Large intestine (tissue), 3 donors: ENCODE data around the gene FABP2. TPM values are rescaled to one million over a fixed set of nuclear protein-coding genes. Genes with fewer than 3 reads are reported as not detected.
"Not testable (repeated sequence)": the region's sequence is repeated elsewhere in the genome, so short reads cannot be mapped to it uniquely, and the experiment has no call there.

Source experiments
- DNase-seq, 2 donors: peaks; one replicate each; pipeline versions ENCODE4 v3.0.0 to v3.0.0-alpha.2; 2013
- H3K27ac ChIP-seq: one replicate; pipeline ENCODE4 v1.5.1; 2013; ENCODE audit warnings: low read length
- H3K27me3 ChIP-seq: 2 replicates; pipeline ENCODE4 v1.6.1; 2013; ENCODE audit warnings: low read length; ENCODE audit not compliant: control insufficient read depth, insufficient read depth
- H3K36me3 ChIP-seq: 2 replicates; pipeline ENCODE4 v1.6.1; 2013; ENCODE audit warnings: low read length; ENCODE audit not compliant: control insufficient read depth, insufficient read depth
- H3K4me1 ChIP-seq: one replicate; pipeline ENCODE4 v1.6.1; 2013; ENCODE audit warnings: low read length; ENCODE audit not compliant: control insufficient read depth, insufficient read depth
- H3K4me3 ChIP-seq: one replicate; pipeline ENCODE4 v1.5.1; 2013; ENCODE audit warnings: low read length
- H3K9me3 ChIP-seq: one replicate; pipeline ENCODE4 v1.6.1; 2013; ENCODE audit warnings: mild to moderate bottlenecking, low read depth, low read length, moderate library complexity; ENCODE audit not compliant: control insufficient read depth
- WGBS: methylation state at CpG from one replicate; pipeline ENCODE4 v1.1.5; 2013; ENCODE audit warnings: low lambda C conversion rate; ENCODE audit not compliant: insufficient coverage; 5-methylcytosine and 5-hydroxymethylcytosine counted together
- polyA plus RNA-seq: library from polyadenylated mRNA; unstranded; fragments of 120-200 nt; gene quantifications from one replicate; pipeline ENCODE4 v1.2.1, GENCODE V29; 2013

FABP2 gene
- polyA plus RNA-seq, 1 donor: 146 TPM

- no peaks in the 10 kb centered on the region for H3K27me3 ChIP-seq
- 80% methylated on average over 1 of the region's 1 CpG for WGBS
- no peaks in the 10 kb centered on the region for H3K9me3 ChIP-seq
- H3K4me1 ChIP-seq: peaks cover 3% of the 10 kb centered on the region
- no peak for DNase-seq
- H3K4me3 ChIP-seq: peak overlapping the region; percentile 84
- peak overlapping the region; percentile 99 for H3K27ac ChIP-seq
- peaks cover 24% of the 10 kb centered on the region for H3K36me3 ChIP-seq
Observed at GRCh38 chr4:119297795-119298194, 24.1 kb downstream of the FABP2 start.

- peaks cover 29% of the 10 kb centered on the region for H3K36me3 ChIP-seq
- H3K4me3 ChIP-seq: no peak overlapping the region
- H3K4me1 ChIP-seq: peaks cover 2% of the 10 kb centered on the region
- H3K9me3 ChIP-seq: no peaks in the 10 kb centered on the region
- DNase-seq: no peak
- no peaks in the 10 kb centered on the region for H3K27me3 ChIP-seq
- H3K27ac ChIP-seq: no peak overlapping the region
- no CpG with 5 or more reads among the region's 2 CpGs for WGBS
Observed at GRCh38 chr4:119296356-119296755, 25.6 kb downstream of the FABP2 start.

GRCh38 chr4:119290598-119290997, 31.3 kb downstream of the FABP2 start:
- Histone ChIP-seq H3K4me3 (no peak overlapping the region), H3K36me3 (peaks cover 8% of the 10 kb centered on the region), H3K27me3 (no peaks in the 10 kb centered on the region), H3K4me1 (no peaks in the 10 kb centered on the region), H3K9me3 (no peaks in the 10 kb centered on the region), H3K27ac (no peak overlapping the region)
- peak in 1 of 2 donors; percentile 51 for DNase-seq
- 0% methylated on average over 1 of the region's 1 CpG for WGBS

- H3K27ac ChIP-seq: no peak overlapping the region
- no peak overlapping the region for H3K4me3 ChIP-seq
- peaks cover 8% of the 10 kb centered on the region for H3K36me3 ChIP-seq
- no peaks in the 10 kb centered on the region for H3K4me1 ChIP-seq
- 100% methylated on average over 2 of the region's 5 CpGs for WGBS
- H3K27me3 ChIP-seq: no peaks in the 10 kb centered on the region
- H3K9me3 ChIP-seq: no peaks in the 10 kb centered on the region
- no peak for DNase-seq
Observed at GRCh38 chr4:119289313-119289712, 32.6 kb downstream of the FABP2 start.

GRCh38 chr4:119286377-119287002, 35.4 kb downstream of the FABP2 start:
- H3K9me3 ChIP-seq: no peaks in the 10 kb centered on the region
- H3K27me3 ChIP-seq: no peaks in the 10 kb centered on the region
- no peak overlapping the region for H3K4me3 ChIP-seq
- no peaks in the 10 kb centered on the region for H3K4me1 ChIP-seq
- no peaks in the 10 kb centered on the region for H3K36me3 ChIP-seq
- no peak overlapping the region for H3K27ac ChIP-seq
- WGBS: 67% methylated on average over 1 of the region's 3 CpGs
- DNase-seq: peak in 1 of 2 donors; percentile 32

GRCh38 chr4:119284876-119285780, 36.8 kb downstream of the FABP2 start:
- peak overlapping the region; percentile 9 for H3K4me3 ChIP-seq
- no peaks in the 10 kb centered on the region for H3K27me3 ChIP-seq
- peak in 1 of 2 donors; percentile 46 for DNase-seq
- H3K27ac ChIP-seq: peak overlapping the region; percentile 30
- no peaks in the 10 kb centered on the region for H3K4me1 ChIP-seq
- 33% methylated on average over 3 of the region's 4 CpGs for WGBS
- H3K36me3 ChIP-seq: no peaks in the 10 kb centered on the region
- H3K9me3 ChIP-seq: no peaks in the 10 kb centered on the region

GRCh38 chr4:119281393-119281792, 40.5 kb downstream of the FABP2 start:
- Histone ChIP-seq H3K4me1 (no peaks in the 10 kb centered on the region), H3K9me3 (no peaks in the 10 kb centered on the region), H3K27me3 (no peaks in the 10 kb centered on the region), H3K36me3 (no peaks in the 10 kb centered on the region), H3K27ac (no peak overlapping the region), H3K4me3 (no peak overlapping the region)
- no peak for DNase-seq
- 82% methylated on average over 2 of the region's 2 CpGs for WGBS

- no CpG with 5 or more reads among the region's 12 CpGs for WGBS
Observed at GRCh38 chr4:119279945-119280344, 42.0 kb downstream of the FABP2 start.

GRCh38 chr4:119279541-119279940, 42.4 kb downstream of the FABP2 start:
- H3K27ac ChIP-seq: not testable (repeated sequence)
- no CpG with 5 or more reads among the region's 19 CpGs for WGBS

More at GRCh38 chr4:119279945-119280344, 42.0 kb downstream of the FABP2 start:
- H3K27ac ChIP-seq, H3K4me3 ChIP-seq, DNase-seq, H3K27me3 ChIP-seq, H3K4me1 ChIP-seq, H3K36me3 ChIP-seq, H3K9me3 ChIP-seq: not testable (repeated sequence)

GRCh38 chr4:119271361-119272085, 50.4 kb downstream of the FABP2 start:
- Histone ChIP-seq H3K27ac (no peak overlapping the region), H3K9me3 (no peaks in the 10 kb centered on the region), H3K27me3 (no peaks in the 10 kb centered on the region), H3K4me1 (no peaks in the 10 kb centered on the region), H3K36me3 (peaks cover 18% of the 10 kb centered on the region), H3K4me3 (no peak overlapping the region)
- 95% methylated on average over 3 of the region's 6 CpGs for WGBS
- no peak for DNase-seq

More at GRCh38 chr4:119279541-119279940, 42.4 kb downstream of the FABP2 start:
- not testable (repeated sequence) for H3K27me3 ChIP-seq, H3K4me1 ChIP-seq, H3K9me3 ChIP-seq, H3K4me3 ChIP-seq, DNase-seq, H3K36me3 ChIP-seq
